ENCODE results near the gene OTOP2.

Gene OTOP2

DNA sequence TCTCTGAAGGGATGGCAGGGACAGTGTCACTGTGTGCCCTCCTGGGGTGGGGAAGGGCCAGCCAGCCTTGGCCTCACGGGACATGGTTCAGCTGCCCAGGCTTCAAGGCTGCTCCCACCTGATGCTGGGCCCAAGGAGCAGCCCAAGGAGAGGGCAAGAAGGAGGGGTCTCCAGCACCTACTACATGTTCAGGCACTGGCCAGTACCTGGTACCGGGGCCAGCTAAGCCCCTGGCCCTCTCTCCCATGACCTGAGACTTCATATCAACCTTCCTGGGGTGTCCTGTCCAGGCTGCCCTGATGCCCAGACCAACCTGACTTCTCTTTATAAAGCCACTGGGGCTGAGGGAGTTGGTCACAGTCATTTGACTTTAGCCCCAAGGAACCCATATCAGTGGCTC is 2.3 kb upstream of the OTOP2 start:
- in situ Hi-C loops (cut with HindIII; ENCODE audit: low pct_ligation_motif_present, low pct_unique_long_range_greater_than_20kb, low sequenced_read_pairs), result no loop called here

DNA sequence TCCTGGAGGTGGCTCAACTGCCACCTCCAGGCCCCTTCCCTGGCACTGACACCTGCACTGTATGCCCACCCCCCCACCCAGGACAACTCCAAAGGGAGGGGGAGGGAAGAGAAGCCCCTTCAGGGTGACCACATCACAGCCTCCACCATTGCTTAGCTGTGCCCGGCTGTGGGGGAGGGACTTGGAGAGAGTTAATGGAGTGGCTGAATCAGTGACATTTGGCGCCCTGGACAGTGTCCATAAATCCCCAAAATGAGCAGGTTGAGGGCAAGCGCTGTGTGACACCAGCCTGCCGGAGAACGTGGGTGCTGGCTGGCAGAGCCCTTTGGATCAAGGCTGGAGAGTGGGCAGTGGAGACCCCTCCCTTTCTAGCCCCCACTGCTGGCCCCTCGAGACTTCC is 1.9 kb upstream of the OTOP2 start:
- in situ Hi-C loops (cut with HindIII; ENCODE audit: low pct_ligation_motif_present, low pct_unique_long_range_greater_than_20kb, low sequenced_read_pairs), result no loop called here

More for the DNA sequence above, 2.3 kb upstream of the OTOP2 start:
- DNase-seq, result no peak

DNA sequence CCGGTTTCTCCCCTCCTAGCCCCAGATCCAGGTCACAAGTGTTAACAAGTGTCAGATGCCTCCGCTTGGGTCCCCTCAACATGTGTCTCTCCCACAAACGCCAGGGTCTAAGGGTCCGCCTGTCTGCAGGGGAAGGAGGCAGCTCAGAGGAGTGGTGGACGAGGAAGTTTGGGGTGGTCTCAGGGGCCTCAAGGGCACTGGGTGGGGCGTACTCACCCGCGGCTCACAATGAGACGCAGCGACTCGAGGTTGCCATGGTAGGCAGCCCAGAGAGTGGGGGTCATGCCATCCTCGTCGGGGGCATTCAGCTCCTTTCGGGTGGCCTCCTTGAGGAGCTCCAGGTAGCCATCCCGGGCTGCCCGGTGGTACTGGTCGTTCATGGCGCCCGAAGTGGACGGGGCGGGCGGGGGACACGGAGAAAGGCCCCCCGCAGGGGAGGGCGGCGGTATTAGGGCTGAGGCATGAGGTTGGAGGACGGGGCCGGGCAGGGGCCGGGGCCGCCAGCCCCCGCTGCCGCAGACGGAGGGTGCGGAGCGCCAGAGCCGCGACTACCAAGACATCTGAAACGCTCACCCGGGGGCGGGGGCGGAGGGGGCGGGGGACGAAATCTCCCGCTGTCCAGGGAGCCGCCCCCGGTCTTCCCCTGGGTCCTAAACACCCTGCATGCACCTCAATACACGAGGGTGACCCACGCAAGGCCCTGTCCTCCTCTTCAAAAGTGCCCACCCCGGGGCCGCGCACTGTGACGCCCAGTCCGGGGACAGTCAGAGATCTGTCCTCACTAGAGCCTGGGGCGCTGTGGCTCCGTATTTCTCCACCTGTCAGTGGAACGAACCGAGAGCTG is 1.2 kb upstream of the OTOP2 start, which contains the start of gene USH1G:
Gene USH1G (minus strand): TSS at position 562 of the 844 bp plus-strand sequence. CDS start 182 bp downstream, at position 380.
- in situ Hi-C loops (cut with HindIII; ENCODE audit: low pct_ligation_motif_present, low pct_unique_long_range_greater_than_20kb, low sequenced_read_pairs), result no loop called here

More for the DNA sequence above, 1.9 kb upstream of the OTOP2 start:
- DNase-seq, result no peak

DNA sequence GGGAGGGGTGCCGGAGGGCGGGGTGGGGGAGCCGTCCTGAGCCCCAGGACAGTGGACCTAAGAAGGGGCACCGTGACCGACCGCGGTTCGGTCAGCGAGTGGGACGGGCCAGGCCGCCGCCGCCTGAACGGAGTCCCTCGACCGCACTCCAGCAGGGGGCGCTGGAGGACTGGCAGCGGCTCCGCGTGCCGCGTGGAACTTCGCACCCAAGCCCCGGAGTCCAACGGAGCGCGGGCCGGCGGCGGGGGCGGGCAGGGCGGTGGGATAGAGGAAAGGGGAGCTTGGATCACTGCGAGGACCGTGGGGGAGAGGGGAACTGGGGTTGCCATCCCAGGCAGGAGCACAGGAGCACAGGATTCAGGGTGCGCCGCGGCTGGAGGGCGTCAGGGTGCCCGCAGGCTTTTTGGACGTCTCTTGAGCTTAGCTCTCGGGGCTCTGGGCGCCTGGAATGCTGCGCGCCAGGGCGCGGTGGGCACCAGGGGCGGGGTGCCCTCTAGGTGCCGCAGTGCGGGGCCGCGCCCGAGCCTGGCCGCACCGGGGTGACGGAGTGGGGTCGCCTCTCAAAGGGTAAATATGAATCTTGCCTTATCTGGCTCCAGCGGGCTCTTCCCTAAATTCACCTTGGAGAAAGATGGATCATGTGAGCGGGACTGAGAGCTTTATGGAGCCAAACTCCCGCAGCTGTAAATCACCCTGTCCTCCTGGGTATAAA is 379 bp upstream of the OTOP2 start:
- in situ Hi-C loops (cut with HindIII; ENCODE audit: low pct_ligation_motif_present, low pct_unique_long_range_greater_than_20kb, low sequenced_read_pairs), result no loop called here
- DNase-seq, result peak; percentile 49

More for the DNA sequence above, 1.2 kb upstream of the OTOP2 start, which contains the start of gene USH1G:
- DNase-seq, result no peak

- in situ Hi-C loops (cut with HindIII; ENCODE audit: low pct_ligation_motif_present, low pct_unique_long_range_greater_than_20kb, low sequenced_read_pairs), result no loop called here
These were observed 1.2 kb downstream of the OTOP2 start for GRCh38 chr17:74925242-74925641.

DNA sequence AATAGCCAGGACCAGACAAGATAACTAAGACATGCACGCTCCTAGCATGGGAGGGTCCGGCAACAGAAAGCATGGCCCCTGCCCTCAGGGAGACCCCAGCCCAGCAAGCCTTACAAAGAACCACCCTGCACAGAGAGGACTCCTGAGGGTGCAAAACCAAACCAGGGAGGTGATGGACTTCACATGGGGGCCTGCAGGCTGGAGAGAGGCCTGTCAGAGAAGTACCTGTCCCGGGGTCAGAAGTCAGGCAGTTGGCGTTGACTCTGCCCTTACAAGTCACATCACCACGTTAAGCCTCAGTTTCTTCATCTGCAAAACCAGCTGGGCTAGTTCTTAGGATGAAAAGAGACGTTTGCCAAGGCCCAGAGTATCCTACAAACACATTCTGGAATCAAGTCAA is 4.7 kb downstream of the OTOP2 start:
- in situ Hi-C loops (cut with HindIII; ENCODE audit: low pct_ligation_motif_present, low pct_unique_long_range_greater_than_20kb, low sequenced_read_pairs), result no loop called here
- DNase-seq, result no peak

More at GRCh38 chr17:74925242-74925641, 1.2 kb downstream of the OTOP2 start:
- DNase-seq, result no peak

GRCh38 chr17:74930535-74931036 is 6.5 kb downstream of the OTOP2 start:
- DNase-seq, result no peak
- in situ Hi-C loops (cut with HindIII; ENCODE audit: low pct_ligation_motif_present, low pct_unique_long_range_greater_than_20kb, low sequenced_read_pairs), result no loop called here

DNA sequence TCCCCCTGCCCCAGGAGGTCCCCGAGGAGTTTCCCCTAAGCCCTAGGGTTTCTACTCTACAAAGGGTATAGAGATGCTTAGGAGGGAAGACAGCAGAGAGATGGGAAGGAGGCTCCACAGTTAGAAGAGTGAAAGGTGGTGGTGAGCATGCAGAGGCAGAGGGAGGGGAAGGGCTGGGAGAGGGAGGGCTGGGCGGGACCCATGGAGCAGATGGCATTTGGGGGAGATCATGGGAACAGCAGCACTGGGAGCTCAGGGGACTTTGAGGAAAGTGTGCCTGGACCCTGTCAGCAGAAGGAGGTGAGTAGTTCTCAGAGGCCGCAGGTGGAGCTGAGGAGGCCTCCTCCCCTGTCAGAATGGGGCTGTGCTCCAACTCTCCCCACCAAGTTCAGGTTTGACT is 11.0 kb downstream of the OTOP2 start:
- in situ Hi-C loops (cut with HindIII; ENCODE audit: low pct_ligation_motif_present, low pct_unique_long_range_greater_than_20kb, low sequenced_read_pairs), result no loop called here
- DNase-seq, result no peak

DNA sequence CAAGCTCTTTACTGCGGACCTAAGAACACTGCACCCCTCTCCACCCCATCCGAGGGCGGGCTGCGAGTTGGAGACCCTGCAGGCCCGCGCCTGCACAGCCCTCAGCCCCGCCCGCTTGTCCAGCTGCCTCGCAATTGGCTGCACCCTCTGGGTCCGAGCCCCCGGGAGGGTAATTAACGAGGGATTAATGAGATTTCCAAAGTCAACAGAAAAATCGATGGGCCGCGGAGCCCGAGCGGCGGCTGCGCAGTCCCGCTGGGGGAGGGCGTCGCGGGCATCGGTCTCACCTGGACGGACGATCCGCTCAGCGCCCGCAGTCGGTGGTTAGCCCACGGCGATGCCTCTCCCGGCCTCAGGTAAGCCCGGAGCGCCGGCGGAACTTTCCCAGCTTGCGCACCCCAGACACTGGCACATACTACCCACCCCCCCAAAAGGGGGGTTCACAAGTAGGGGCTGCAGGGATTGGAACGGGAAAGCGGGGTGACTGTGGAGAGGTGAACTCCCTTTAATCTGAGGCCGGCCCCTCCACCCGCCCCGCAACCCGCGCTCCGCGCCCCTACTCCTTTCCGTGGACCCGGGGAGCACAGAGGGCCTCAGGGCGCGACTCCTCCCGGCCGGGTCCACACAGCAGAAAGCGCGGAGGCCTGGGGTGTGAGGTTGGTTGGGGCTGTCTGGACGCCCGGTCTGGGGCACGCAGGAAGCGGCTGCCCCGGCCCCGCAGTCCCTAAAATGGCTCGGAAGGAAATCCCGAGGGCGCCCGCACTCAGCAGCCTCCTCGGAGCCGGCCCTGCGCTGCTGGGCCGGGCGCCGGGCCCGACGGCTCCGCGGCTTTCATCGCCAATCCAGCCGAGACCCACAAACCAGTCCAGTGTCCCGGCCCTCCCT is 11.8 kb downstream of the OTOP2 start, which contains the start of gene OTOP3:
Gene OTOP3 (plus strand): TSS at position 314 of the 885 bp plus-strand sequence. CDS start 24 bp downstream, at position 338.
- DNase-seq, result no peak
- in situ Hi-C loops (cut with HindIII; ENCODE audit: low pct_ligation_motif_present, low pct_unique_long_range_greater_than_20kb, low sequenced_read_pairs), result no loop called here

DNA sequence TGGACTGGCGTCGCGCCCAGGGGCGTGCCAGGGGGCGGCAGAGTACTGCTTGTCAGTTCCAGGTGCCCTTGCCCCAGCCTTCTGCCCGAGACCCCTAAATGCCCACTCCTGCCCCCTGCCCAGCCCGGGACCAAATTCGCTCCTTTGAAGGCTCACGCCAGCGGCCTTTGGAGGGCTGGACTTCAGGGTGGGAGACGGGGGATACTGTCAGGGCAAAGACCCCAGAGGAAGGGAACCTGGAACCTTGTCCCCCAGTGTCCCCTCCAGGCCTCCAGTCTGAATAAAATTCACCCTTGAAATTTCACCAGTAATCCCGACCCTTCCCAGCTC is 12.4 kb downstream of the OTOP2 start:
- DNase-seq, result no peak
- in situ Hi-C loops (cut with HindIII; ENCODE audit: low pct_ligation_motif_present, low pct_unique_long_range_greater_than_20kb, low sequenced_read_pairs), result no loop called here

DNA sequence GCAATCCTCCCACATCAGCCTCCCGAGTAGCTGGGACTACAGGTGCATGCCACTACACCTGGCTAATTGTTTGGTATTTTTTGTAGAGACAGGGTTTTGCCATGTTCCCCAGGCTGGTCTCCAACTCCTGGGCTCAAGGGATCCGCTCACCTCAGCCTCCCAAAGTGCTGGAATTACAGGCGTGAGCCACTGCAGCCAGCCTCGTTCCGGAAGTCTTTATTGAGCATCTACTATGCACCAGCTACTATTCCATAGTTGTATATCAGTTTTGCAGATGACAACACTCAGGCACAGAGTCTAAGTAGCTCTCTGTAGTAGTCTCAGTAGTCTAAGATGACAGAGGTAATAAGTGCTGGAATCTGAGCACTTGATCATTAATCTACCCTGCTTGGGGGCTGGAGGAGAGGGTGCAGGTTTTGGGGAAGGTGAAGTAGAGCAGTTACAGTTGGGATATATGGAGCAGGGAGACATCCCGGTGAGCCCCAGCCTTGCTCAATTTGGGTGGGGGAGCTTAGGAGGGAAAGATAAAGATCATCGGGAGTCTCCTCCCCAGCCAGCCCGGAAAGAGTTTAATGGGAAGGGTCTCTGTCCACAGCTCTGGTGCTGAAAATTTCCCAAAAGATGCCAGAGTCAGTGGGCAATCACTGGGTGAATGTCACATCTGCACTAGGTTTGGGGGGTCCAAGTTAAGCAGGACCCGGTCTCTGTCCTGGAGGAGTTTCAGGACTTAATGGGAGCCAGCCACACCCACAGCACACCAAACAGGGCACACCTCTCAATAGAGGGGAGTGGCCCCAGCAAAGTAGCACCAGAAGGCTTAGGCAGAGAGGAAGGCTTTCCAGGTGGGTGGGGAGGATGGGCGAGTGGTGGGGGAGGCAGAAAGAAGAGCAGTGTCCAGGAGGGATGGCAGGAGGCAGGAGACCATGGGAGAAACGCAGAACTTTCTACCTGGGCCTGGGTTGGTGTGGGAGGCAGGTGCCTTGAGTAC is 13.3 kb downstream of the OTOP2 start:
- no peak for DNase-seq
- in situ Hi-C loops (cut with HindIII; ENCODE audit: low pct_ligation_motif_present, low pct_unique_long_range_greater_than_20kb, low sequenced_read_pairs), result no loop called here

DNA sequence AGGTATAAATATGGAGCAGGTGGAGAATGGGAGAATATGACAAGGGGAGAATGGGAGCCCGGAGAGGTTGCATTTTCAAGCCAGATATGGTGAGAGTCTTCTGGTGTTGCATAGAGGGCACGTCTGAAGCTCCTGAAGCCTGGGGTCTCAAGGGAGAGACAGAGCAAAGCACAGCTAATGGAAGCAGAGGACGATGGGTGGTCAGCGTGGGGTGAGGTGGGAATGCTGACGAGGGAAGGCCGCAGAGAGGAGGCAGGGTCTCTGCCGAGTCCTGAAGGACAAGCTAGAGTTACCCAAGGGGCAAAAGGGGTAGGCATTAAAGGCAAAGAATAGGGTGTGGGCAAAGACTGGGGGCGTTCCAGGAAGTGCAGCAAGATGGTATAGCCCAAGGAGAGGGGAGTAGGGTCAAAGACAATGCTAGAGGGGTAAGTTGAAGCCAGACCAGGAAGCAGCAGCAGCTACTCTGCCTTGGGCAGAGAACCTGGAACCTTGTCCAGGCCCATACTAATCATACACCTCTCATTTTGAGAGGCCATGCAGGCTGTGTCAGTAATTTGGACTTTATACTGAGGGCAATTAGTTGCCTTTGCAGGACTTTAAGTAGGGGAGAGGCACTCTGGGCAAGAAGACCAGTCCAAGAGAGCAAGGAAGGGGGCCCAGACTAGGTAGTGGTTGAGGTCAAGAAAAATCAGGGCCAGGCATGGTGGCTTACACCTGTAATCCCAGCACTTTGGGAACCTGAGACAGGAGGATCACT is 14.3 kb downstream of the OTOP2 start:
- in situ Hi-C loops (cut with HindIII; ENCODE audit: low pct_ligation_motif_present, low pct_unique_long_range_greater_than_20kb, low sequenced_read_pairs), result no loop called here
- DNase-seq, result no peak

DNA sequence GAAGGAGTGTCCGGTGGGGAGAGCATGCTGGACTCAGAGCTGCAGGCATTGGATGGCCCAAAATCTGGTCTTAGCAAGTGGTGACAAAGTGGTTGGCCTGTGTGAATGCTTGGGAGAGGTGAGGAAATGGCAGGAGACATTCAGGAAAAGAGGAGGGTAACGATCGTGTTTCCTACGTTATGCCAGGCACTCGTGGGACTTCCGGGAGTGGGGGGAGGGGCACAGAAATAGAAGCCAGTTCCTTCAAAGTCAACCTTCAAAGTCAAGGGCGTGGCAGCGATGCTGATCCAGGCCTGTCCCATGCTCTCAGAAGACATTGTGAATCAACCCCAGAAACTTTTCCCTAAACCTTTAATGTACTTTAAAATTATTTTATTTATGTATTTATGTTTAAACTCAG is 15.5 kb downstream of the OTOP2 start:
- in situ Hi-C loops (cut with HindIII; ENCODE audit: low pct_ligation_motif_present, low pct_unique_long_range_greater_than_20kb, low sequenced_read_pairs), result no loop called here
- no peak for DNase-seq

DNA sequence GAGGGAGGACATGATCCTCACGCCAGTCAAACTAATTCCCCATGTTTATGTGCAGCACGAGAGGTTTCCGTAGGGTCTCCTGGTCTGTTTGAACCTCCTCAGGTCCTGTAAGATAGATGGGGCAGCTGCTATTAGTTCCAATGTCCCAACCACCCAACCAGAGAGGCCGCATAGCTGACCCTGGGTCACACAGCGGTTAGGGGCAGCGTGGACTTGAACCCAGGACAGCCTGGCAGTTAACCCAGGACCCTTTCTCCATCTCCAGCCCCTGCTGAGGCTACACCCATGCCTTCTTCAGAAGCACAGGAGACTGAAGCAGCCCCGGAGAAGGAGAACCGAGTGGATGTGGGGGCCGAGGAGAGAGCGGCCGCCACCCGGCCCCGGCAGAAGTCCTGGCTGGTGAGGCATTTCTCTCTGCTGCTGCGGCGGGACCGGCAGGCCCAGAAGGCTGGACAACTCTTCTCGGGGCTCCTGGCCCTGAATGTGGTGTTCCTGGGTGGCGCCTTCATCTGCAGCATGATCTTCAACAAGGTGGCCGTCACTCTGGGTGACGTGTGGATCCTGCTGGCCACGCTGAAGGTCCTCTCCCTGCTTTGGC is 17.2 kb downstream of the OTOP2 start:
- no peak for DNase-seq
- in situ Hi-C loops (cut with HindIII; ENCODE audit: low pct_ligation_motif_present, low pct_unique_long_range_greater_than_20kb, low sequenced_read_pairs), result no loop called here

DNA sequence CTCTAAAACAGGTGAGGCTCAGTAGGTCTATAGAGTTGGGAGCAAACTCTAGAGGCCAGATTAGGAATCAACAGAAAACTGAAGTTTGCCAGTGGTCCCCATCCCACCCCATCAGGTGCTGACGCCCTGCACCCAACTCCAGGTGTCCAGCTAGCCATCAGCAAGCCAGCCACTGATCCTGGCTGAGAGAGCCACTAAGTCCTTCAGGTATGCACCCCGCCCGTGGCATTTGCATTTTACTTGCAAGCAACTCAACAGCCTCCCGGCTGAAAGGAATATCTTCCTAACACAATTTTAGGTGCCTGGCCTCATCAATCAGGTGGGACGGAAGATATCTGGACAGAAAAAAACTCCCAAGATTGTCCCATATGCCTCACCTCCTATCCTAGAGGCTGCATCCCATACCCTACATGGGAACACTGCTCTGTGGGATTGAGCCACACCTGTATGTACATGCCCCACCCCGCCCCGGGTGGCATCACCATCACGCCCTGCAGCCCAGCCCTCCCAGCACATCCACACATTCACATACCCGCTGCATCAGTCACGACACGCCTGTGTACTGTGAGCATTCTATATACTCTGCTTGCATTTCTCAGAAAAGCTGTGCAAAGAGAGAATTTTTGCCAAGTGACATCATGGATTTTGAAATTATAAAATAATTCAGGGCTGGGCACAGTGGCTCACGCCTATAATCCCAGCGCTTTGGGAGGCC is 19.9 kb downstream of the OTOP2 start:
- no peak for DNase-seq
- in situ Hi-C loops (cut with HindIII; ENCODE audit: low pct_ligation_motif_present, low pct_unique_long_range_greater_than_20kb, low sequenced_read_pairs), result no loop called here

- in situ Hi-C loops (cut with HindIII; ENCODE audit: low pct_ligation_motif_present, low pct_unique_long_range_greater_than_20kb, low sequenced_read_pairs), result no loop called here
- DNase-seq, result no peak
These were observed 21.5 kb downstream of the OTOP2 start for GRCh38 chr17:74945543-74945942.

All from ACHN (cell line).